ENCODE measurements around the gene SOS1. TPM values are rescaled to one million over a fixed set of nuclear protein-coding genes. Genes with fewer than 3 reads are reported as not detected.
"Not testable (repeated sequence)": the region's sequence is repeated elsewhere in the genome, so short reads cannot be mapped to it uniquely, and the experiment has no call there.

SOS1 gene
- total and polyA plus RNA-seq, 3 donors from 2014 or later, result 27.0 to 48.7 (median 40.6) TPM

DNA sequence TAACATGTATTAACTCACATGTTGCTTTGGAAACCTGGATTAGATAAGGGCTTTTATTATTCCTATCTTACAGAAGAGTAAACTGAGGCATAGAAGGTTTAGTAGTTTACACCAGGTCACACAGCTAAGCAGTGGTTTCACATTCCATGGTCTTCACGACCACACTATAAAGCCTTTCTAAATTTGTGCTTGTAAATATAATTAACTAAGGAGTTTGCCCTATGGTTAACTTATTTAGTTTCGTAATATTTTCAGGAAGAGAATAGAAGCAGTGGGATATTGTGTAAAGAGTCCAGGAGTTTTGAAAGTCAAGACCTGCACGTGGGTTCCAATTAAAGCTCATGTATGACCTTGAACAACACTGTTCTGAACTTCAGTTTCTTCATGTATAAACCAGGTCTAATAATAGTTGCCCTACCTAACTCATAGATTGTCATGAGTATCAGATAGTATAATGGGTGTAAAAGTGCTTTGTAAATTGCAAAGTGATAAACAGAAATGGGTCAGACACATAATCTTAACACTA lies 19.5 kb upstream of the SOS1 start:
- peaks cover 15% of the 10 kb centered on the region for H3K4me1 ChIP-seq
- H3K4me3 ChIP-seq, result no peak overlapping the region
- H3K36me3 ChIP-seq (ENCODE audit: low read depth, missing control alignments), result no peaks in the 10 kb centered on the region
- H3K27me3 ChIP-seq, result no peaks in the 10 kb centered on the region
- no peak for DNase-seq
- no peak for TF ChIP-seq POLR2A (IDR thresholded peaks at IDR 0.05)
- TF ChIP-seq, protein P1, sequence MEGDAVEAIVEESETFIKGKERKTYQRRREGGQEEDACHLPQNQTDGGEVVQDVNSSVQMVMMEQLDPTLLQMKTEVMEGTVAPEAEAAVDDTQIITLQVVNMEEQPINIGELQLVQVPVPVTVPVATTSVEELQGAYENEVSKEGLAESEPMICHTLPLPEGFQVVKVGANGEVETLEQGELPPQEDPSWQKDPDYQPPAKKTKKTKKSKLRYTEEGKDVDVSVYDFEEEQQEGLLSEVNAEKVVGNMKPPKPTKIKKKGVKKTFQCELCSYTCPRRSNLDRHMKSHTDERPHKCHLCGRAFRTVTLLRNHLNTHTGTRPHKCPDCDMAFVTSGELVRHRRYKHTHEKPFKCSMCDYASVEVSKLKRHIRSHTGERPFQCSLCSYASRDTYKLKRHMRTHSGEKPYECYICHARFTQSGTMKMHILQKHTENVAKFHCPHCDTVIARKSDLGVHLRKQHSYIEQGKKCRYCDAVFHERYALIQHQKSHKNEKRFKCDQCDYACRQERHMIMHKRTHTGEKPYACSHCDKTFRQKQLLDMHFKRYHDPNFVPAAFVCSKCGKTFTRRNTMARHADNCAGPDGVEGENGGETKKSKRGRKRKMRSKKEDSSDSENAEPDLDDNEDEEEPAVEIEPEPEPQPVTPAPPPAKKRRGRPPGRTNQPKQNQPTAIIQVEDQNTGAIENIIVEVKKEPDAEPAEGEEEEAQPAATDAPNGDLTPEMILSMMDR (IDR thresholded peaks at IDR 0.05), result no peak
- no peaks in the 10 kb centered on the region for H3K9me3 ChIP-seq
- 67 to 75% methylated on average over 3 of the region's 3 CpGs for WGBS, 2 donors
- no peak overlapping the region for H3K27ac ChIP-seq
- intact Hi-C loops (cut with DNase I; ENCODE audit: low total_unique reads), result no loop called here

DNA sequence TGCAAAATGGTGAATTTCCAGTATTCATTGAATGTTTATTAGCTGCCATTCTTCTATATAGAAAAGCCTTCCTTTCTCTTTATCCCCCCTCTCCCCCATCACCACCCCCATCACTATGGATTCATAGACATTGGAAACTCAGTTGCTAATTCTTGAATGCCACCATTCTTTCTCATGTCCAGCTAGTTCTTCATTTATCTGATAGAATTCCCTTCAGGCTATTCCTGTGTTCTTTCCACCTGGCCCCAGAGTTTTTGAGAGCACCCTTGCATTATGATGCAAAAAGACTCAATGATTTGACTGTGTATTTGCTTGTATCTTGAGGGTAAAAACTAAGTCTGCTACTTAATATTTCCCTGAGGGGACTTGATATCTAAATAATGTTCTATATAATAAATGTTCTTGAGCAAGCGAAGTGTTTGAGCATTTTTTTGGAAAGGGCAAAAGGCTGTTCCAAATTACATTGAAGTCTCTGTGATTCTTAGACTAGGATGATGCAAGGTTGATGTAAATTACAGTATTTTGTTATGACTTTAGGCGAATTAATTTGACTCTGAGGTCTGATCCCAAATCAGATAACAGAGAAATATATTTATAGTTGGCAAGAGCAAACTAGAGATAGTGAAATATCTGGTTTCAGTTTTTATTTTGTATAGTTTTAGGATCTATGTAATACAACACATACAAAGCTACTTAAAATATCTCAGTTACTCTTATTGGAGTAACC lies 18.8 kb upstream of the SOS1 start:
- Histone ChIP-seq H3K27ac (no peak overlapping the region), H3K4me3 (no peak overlapping the region), H3K27me3 (no peaks in the 10 kb centered on the region), H3K9me3 (no peaks in the 10 kb centered on the region), H3K4me1 (peaks cover 16% of the 10 kb centered on the region), H3K36me3 (ENCODE audit: low read depth, missing control alignments) (no peaks in the 10 kb centered on the region)
- no peak for DNase-seq
- intact Hi-C loops (cut with DNase I; ENCODE audit: low total_unique reads), result no loop called here
- TF ChIP-seq, protein P1 (IDR thresholded peaks at IDR 0.05), result no peak
- TF ChIP-seq POLR2A (IDR thresholded peaks at IDR 0.05), result no peak
- 51 to 70% methylated on average over 2 of the region's 2 CpGs for WGBS, 2 donors

DNA sequence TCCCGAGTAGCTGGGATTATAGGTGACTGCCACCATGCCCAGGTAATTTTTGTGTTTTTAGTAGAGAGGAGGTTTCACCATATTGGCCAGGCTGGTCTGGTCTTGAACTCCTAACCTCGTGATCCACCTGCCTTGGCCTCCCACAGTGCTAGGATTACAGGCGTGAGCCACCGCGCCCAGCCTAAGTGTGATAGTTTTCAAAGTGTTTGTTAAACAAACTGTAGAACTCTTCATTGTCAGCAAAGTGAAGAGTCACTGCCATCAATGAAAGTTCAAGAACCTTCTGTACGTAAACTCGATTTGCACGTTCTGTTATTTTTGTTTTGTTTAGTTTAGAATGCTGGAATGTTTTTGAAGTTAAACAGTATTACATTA lies 18.0 kb upstream of the SOS1 start:
- intact Hi-C loops (cut with DNase I; ENCODE audit: low total_unique reads), result no loop called here
- no peak for TF ChIP-seq POLR2A (IDR thresholded peaks at IDR 0.05)
- TF ChIP-seq, protein P1 (IDR thresholded peaks at IDR 0.05), result no peak
- Histone ChIP-seq H3K27ac (no peak overlapping the region), H3K4me1 (peaks cover 16% of the 10 kb centered on the region), H3K36me3 (ENCODE audit: low read depth, missing control alignments) (no peaks in the 10 kb centered on the region), H3K4me3 (no peak overlapping the region), H3K27me3 (no peaks in the 10 kb centered on the region), H3K9me3 (no peaks in the 10 kb centered on the region)
- no peak for DNase-seq
- 90 to 93% methylated on average over 8 of the region's 8 CpGs for WGBS, 2 donors

DNA sequence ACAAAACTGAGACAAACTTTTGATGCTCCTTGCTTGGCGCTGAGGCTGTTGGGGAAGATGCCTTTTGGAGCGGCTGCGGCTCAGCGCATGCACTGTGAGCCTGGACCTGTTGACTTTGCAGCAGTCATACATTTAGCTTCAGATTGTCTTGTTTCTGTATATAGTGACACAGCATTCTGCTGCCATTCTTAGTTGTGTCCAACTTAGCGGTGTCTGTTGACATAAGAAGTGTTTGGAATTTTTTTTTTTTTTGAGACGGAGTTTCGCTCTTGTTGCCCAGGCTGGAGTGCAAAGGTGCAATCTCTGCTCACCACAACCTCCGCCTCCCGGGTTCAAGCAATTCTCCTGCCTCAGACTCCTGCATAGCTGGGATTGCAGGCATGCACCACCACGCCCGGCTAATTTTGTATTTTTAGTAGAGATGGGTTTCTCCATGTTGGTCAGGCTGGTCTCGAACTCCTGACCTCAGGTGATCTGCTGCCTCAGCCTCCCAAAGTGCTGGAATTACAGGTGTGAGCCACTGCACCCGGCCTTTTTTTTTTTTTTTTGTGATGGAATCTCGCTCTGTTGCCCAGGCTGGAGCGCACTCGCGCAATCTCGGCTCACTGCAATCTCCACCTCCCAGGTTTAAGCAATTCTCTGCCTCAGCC lies 17.5 kb upstream of the SOS1 start:
- H3K36me3 ChIP-seq (ENCODE audit: low read depth, missing control alignments); H3K27ac ChIP-seq; DNase-seq; H3K9me3 ChIP-seq; H3K4me3 ChIP-seq; intact Hi-C loops (cut with DNase I; ENCODE audit: low total_unique reads); H3K27me3 ChIP-seq: not testable (repeated sequence)
- H3K4me1 ChIP-seq, result peaks cover 16% of the 10 kb centered on the region
- WGBS, 2 donors, result 93 to 98% methylated on average over 18 of the region's 18 CpGs

DNA sequence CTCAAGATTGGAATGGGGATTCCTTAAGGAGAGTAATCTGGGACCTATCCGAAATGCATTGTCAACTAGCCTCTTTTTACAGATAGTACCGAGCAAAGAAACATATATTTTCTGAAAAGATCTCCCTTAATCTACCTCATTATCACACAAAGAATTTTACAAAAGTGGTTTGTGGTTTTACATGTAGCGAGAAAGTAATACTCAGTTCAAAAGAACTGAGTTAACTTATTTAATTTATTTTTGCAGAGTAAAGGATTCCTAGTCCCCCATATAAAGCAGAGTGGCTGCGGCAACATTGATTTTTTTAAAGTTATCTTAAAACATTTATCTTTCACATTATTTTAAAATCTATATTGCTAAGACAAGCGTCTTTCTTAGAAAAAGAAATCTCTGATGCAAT lies 15.9 kb upstream of the SOS1 start:
- Histone ChIP-seq H3K27me3 (no peaks in the 10 kb centered on the region), H3K27ac (no peak overlapping the region), H3K9me3 (no peaks in the 10 kb centered on the region), H3K36me3 (ENCODE audit: low read depth, missing control alignments) (no peaks in the 10 kb centered on the region), H3K4me3 (no peak overlapping the region), H3K4me1 (peaks cover 16% of the 10 kb centered on the region)
- no peak for DNase-seq
- WGBS, 2 donors, result 80 to 82% methylated on average over 5 of the region's 5 CpGs
- intact Hi-C loops (cut with DNase I; ENCODE audit: low total_unique reads), result no loop called here
- TF ChIP-seq, protein P1 (IDR thresholded peaks at IDR 0.05), result no peak
- TF ChIP-seq POLR2A (IDR thresholded peaks at IDR 0.05), result no peak
